ENCODE measurements around the gene TCERG1L.

Gene TCERG1L

GRCh38 chr10:131134651-131135050 is 176.9 kb downstream of the TCERG1L start:
- Histone ChIP-seq H3K36me3 (ENCODE audit: insufficient read depth) (no peaks in the 10 kb centered on the region), H3K27me3 (ENCODE audit: insufficient read depth, low read depth) (peaks cover 6% of the 10 kb centered on the region; the same call in 1 of the 2 replicates), H3K27ac (no peak overlapping the region), H4K20me1 (ENCODE audit: insufficient read depth) (no peaks in the 10 kb centered on the region), H3K4me1 (ENCODE audit: low read depth, poor library complexity, severe bottlenecking) (no peaks in the 10 kb centered on the region), H3K9ac (no peak overlapping the region), H3K79me2 (ENCODE audit: insufficient read depth, low read depth) (no peaks in the 10 kb centered on the region), H3K4me3 (IDR thresholded peaks at IDR 0.05; ENCODE audit: insufficient read depth, low read depth, low read length) (no peak overlapping the region), H2AFZ (ENCODE audit: low read depth) (no peak overlapping the region), H3K4me2 (no peak overlapping the region)
- no peak for TF ChIP-seq CTCF (conservative IDR thresholded peaks at IDR 0.05; ENCODE audit: low read depth, low read length)

- Histone ChIP-seq H3K9ac (no peak overlapping the region), H3K27ac (no peak overlapping the region), H3K4me2 (no peak overlapping the region), H3K27me3 (ENCODE audit: insufficient read depth, low read depth) (peaks cover 6% of the 10 kb centered on the region; the same call in 1 of the 2 replicates), H3K36me3 (ENCODE audit: insufficient read depth) (no peaks in the 10 kb centered on the region), H2AFZ (ENCODE audit: low read depth) (no peak overlapping the region), H3K4me1 (ENCODE audit: low read depth, poor library complexity, severe bottlenecking) (no peaks in the 10 kb centered on the region), H3K79me2 (ENCODE audit: insufficient read depth, low read depth) (no peaks in the 10 kb centered on the region), H4K20me1 (ENCODE audit: insufficient read depth) (no peaks in the 10 kb centered on the region), H3K4me3 (IDR thresholded peaks at IDR 0.05; ENCODE audit: insufficient read depth, low read depth, low read length) (no peak overlapping the region)
- TF ChIP-seq CTCF (conservative IDR thresholded peaks at IDR 0.05; ENCODE audit: low read depth, low read length) = no peak
Measured at GRCh38 chr10:131134001-131134576, 177.4 kb downstream of the TCERG1L start.

GRCh38 chr10:131132681-131133080 is 178.8 kb downstream of the TCERG1L start:
- Histone ChIP-seq H3K9ac (no peak overlapping the region), H3K27me3 (ENCODE audit: insufficient read depth, low read depth) (no peaks in the 10 kb centered on the region; the same call in 1 of the 2 replicates), H3K79me2 (ENCODE audit: insufficient read depth, low read depth) (no peaks in the 10 kb centered on the region), H3K4me1 (ENCODE audit: low read depth, poor library complexity, severe bottlenecking) (no peaks in the 10 kb centered on the region), H3K4me3 (IDR thresholded peaks at IDR 0.05; ENCODE audit: insufficient read depth, low read depth, low read length) (no peak overlapping the region), H3K27ac (no peak overlapping the region), H3K4me2 (no peak overlapping the region), H3K36me3 (ENCODE audit: insufficient read depth) (no peaks in the 10 kb centered on the region), H2AFZ (ENCODE audit: low read depth) (no peak overlapping the region), H4K20me1 (ENCODE audit: insufficient read depth) (no peaks in the 10 kb centered on the region)
- no peak for TF ChIP-seq CTCF (conservative IDR thresholded peaks at IDR 0.05; ENCODE audit: low read depth, low read length)

GRCh38 chr10:131131726-131132591 is 179.6 kb downstream of the TCERG1L start:
- Histone ChIP-seq H3K79me2 (ENCODE audit: insufficient read depth, low read depth) (no peaks in the 10 kb centered on the region), H4K20me1 (ENCODE audit: insufficient read depth) (no peaks in the 10 kb centered on the region), H2AFZ (ENCODE audit: low read depth) (no peak overlapping the region), H3K36me3 (ENCODE audit: insufficient read depth) (no peaks in the 10 kb centered on the region), H3K4me1 (ENCODE audit: low read depth, poor library complexity, severe bottlenecking) (no peaks in the 10 kb centered on the region), H3K9ac (no peak overlapping the region), H3K4me2 (no peak overlapping the region), H3K4me3 (IDR thresholded peaks at IDR 0.05; ENCODE audit: insufficient read depth, low read depth, low read length) (no peak overlapping the region), H3K27me3 (ENCODE audit: insufficient read depth, low read depth) (no peaks in the 10 kb centered on the region; the same call in 1 of the 2 replicates), H3K27ac (no peak overlapping the region)
- no peak for TF ChIP-seq CTCF (conservative IDR thresholded peaks at IDR 0.05; ENCODE audit: low read depth, low read length)

All from KMS-11 (cell line).